NOMO-1 treated with dmso at 0.1 percent for 144 hours (cell line): ENCODE results near the gene TMEM239.
"Not testable (repeated sequence)": the region's sequence is repeated elsewhere in the genome, so short reads cannot be mapped to it uniquely, and the experiment has no call there.

Experiments
- DNase-seq: peaks from one replicate; lab custom pipeline; 2025; ENCODE audit not compliant: unreplicated experiment; lab: John Stamatoyannopoulos, UW

TMEM239 gene

GRCh38 chr20:2799688-2800520 is 16.3 kb upstream of the TMEM239 start:
- no peak for DNase-seq

GRCh38 chr20:2800521-2801285 is 15.5 kb upstream of the TMEM239 start, which contains the start of gene CPXM1:
Gene CPXM1 (minus strand): TSS chr20:2800627. CDS start chr20:2800572, 55 bp downstream.
- peak; percentile 67 for DNase-seq

- DNase-seq = no peak
Observed at GRCh38 chr20:2801286-2801728, 14.9 kb upstream of the TMEM239 start.

GRCh38 chr20:2804041-2804828 is 11.9 kb upstream of the TMEM239 start:
- no peak for DNase-seq

GRCh38 chr20:2804852-2805688 is 11.1 kb upstream of the TMEM239 start:
- no peak for DNase-seq

- DNase-seq = no peak
Observed at GRCh38 chr20:2805689-2806350, 10.3 kb upstream of the TMEM239 start.

- DNase-seq = no peak
Observed at GRCh38 chr20:2806351-2806701, 9.8 kb upstream of the TMEM239 start.

GRCh38 chr20:2807019-2807418 is 9.1 kb upstream of the TMEM239 start:
- DNase-seq = no peak

- DNase-seq = not testable (repeated sequence)
Observed at GRCh38 chr20:2807929-2808328, 8.2 kb upstream of the TMEM239 start.

- DNase-seq = no peak
Observed at GRCh38 chr20:2809690-2810089, 6.5 kb upstream of the TMEM239 start.

GRCh38 chr20:2812189-2812588 is 4.0 kb upstream of the TMEM239 start:
- no peak for DNase-seq

GRCh38 chr20:2814076-2814475 is 2.1 kb upstream of the TMEM239 start:
- no peak for DNase-seq

GRCh38 chr20:2814587-2815051 is 1.5 kb upstream of the TMEM239 start, which contains the start of gene C20orf141:
Gene C20orf141 (plus strand): TSS chr20:2814987. CDS start chr20:2815185, 198 bp downstream.
- DNase-seq = no peak

- no peak for DNase-seq
Observed at GRCh38 chr20:2815242-2815900, 793 bp upstream of the TMEM239 start.

- DNase-seq = no peak
Observed at GRCh38 chr20:2816583-2817340, 598 bp downstream of the TMEM239 start.

- no peak for DNase-seq
Observed at GRCh38 chr20:2817341-2817726, 1.2 kb downstream of the TMEM239 start.

- DNase-seq = no peak
Observed at GRCh38 chr20:2817891-2818595, 1.9 kb downstream of the TMEM239 start.
